Heart left ventricle (tissue), 13 donors: Measurements from ENCODE around the gene ZNF691.

Experiments used
- POLR2A ChIP-seq, 2 donors: fragments of 450-650 bp; IDR thresholded peaks; one replicate each; pipeline ENCODE4 v1.6.1; 2017; ENCODE audit warnings: antibody characterized with exemption in 2 of 2, mild to moderate bottlenecking in 2 of 2, moderate library complexity in 2 of 2
- TF ChIP-seq, protein P1 (sequence below), 12 donors: fragments of 200-600 bp; sonication (generic) in 4 of 12; IDR thresholded peaks; one replicate each; pipeline versions ENCODE4 v1.5.0 to v1.8.0; 2018 to 2022; ENCODE audit warnings: antibody characterized with exemption in 12 of 12, mild to moderate bottlenecking in 5 of 12
- donor health status: ischemic (EF 13 %, LVEDD 7.1; RV severe dilation, severe dysfunction).
- donor health status: DM: no; HTN: yes; CAD: no.
- donor health status: DM: no; HTN: no; CAD: no.
- donor health status: ischemic (EF 25% LVEDD 6.9; RV normal size, moderate dysfunction).
- donor health status: ischemic (EF 25% LVEDD 5.7; RV mildly dilated, moderate dysfunction).
- donor health status: ischemic (EF 35%, LVEDD 5.7; RV mildly dilated, moderate dysfunction).
- donor health status: nonischemic (EF 11% LVEDD 7.7; RV severe dilation, severe dysfunction).
- donor health status: DM: yes; HTN: yes; CAD: no.
- donor health status: PGD.
- donor health status: ischemic (EF 29% LVEDD 5.4; RV normal size, mild dysfunction).
- donor health status: nonischemic (EF 23%, LVEDD 6.1; RV moderate dilation, normal function).

- TF ChIP-seq, protein P1, sequence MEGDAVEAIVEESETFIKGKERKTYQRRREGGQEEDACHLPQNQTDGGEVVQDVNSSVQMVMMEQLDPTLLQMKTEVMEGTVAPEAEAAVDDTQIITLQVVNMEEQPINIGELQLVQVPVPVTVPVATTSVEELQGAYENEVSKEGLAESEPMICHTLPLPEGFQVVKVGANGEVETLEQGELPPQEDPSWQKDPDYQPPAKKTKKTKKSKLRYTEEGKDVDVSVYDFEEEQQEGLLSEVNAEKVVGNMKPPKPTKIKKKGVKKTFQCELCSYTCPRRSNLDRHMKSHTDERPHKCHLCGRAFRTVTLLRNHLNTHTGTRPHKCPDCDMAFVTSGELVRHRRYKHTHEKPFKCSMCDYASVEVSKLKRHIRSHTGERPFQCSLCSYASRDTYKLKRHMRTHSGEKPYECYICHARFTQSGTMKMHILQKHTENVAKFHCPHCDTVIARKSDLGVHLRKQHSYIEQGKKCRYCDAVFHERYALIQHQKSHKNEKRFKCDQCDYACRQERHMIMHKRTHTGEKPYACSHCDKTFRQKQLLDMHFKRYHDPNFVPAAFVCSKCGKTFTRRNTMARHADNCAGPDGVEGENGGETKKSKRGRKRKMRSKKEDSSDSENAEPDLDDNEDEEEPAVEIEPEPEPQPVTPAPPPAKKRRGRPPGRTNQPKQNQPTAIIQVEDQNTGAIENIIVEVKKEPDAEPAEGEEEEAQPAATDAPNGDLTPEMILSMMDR (IDR thresholded peaks at IDR 0.05): no peak
- TF ChIP-seq POLR2A (IDR thresholded peaks at IDR 0.05): no peak
Measured at GRCh38 chr1:42831273-42831672, 15.1 kb upstream of the ZNF691 start.
